HFFc6 (cell line): ENCODE measurements around the gene HS3ST1. TPM values are rescaled to one million over a fixed set of nuclear protein-coding genes. Genes with fewer than 3 reads are reported as not detected.

Source experiments
- DNase-seq: peaks from one replicate; pipeline ENCODE4 v3.0.0-alpha.2; 2018
- H3K27ac Mint-ChIP-seq: 2 replicates; pipeline ENCODE4 v1.8.0; 2020; ENCODE audit warnings: mild to moderate bottlenecking, mixed read lengths
- H3K27me3 Mint-ChIP-seq: 2 replicates; pipeline ENCODE4 v1.8.0; 2021; ENCODE audit warnings: mild to moderate bottlenecking, moderate library complexity, mixed read lengths; ENCODE audit not compliant: insufficient read depth
- H3K36me3 Mint-ChIP-seq: 2 replicates; pipeline ENCODE4 v1.8.0; 2021; ENCODE audit warnings: low read depth, mixed read lengths
- H3K4me1 Mint-ChIP-seq: 2 replicates; pipeline ENCODE4 v1.8.0; 2020; ENCODE audit warnings: low read depth, mixed read lengths
- H3K4me3 Mint-ChIP-seq: 2 replicates; pipeline ENCODE4 v1.8.0; 2020; ENCODE audit warnings: mild to moderate bottlenecking, moderate library complexity, mixed read lengths
- H3K9me3 Mint-ChIP-seq: 2 replicates; pipeline ENCODE4 v1.8.0; 2020; ENCODE audit warnings: mild to moderate bottlenecking, mixed read lengths
- CTCF ChIP-seq: fragments of 200-600 bp; sonication (generic); IDR thresholded peaks from 2 replicates; pipeline ENCODE4 v1.5.0; 2021; ENCODE audit warnings: antibody characterized with exemption, mild to moderate bottlenecking
- total RNA-seq, 6 experiments: library from RNA; stranded (reverse); fragmentation: NEBNext Ultra II Directional; extraction: Animal tissue kit (Norgen Biotek cat#: 25700); gene quantifications; 2 replicates in 1 of 6; 3 replicates in 5 of 6; pipeline ENCODE4 v1.2.3, GENCODE V29; 2021

HS3ST1 gene
- total RNA-seq, 6 experiments from 2014 or later = not detected

GRCh38 chr4:11367371-11367770 lies 61.3 kb downstream of the HS3ST1 start:
- Mint-ChIP-seq H3K27me3 (no peaks in the 10 kb centered on the region; the same call in 1 of the 2 replicates), H3K9me3 (peaks cover 36% of the 10 kb centered on the region), H3K4me3 (no peak overlapping the region), H3K4me1 (no peaks in the 10 kb centered on the region), H3K27ac (no peak overlapping the region), H3K36me3 (no peaks in the 10 kb centered on the region)
- no peak for DNase-seq
- no peak for TF ChIP-seq CTCF

- H3K4me3 Mint-ChIP-seq = no peak overlapping the region
- no peaks in the 10 kb centered on the region for H3K4me1 Mint-ChIP-seq
- TF ChIP-seq CTCF = no peak
- H3K36me3 Mint-ChIP-seq = no peaks in the 10 kb centered on the region
- H3K27ac Mint-ChIP-seq = no peak overlapping the region
- no peaks in the 10 kb centered on the region; the same call in 1 of the 2 replicates for H3K27me3 Mint-ChIP-seq
- DNase-seq = no peak
- peaks cover 36% of the 10 kb centered on the region for H3K9me3 Mint-ChIP-seq
Observed at GRCh38 chr4:11366859-11367258, 61.8 kb downstream of the HS3ST1 start.

- H3K36me3 Mint-ChIP-seq = no peaks in the 10 kb centered on the region
- H3K4me3 Mint-ChIP-seq = no peak overlapping the region
- no peak overlapping the region for H3K27ac Mint-ChIP-seq
- H3K4me1 Mint-ChIP-seq = no peaks in the 10 kb centered on the region
- no peak for TF ChIP-seq CTCF
- DNase-seq = no peak
- no peaks in the 10 kb centered on the region; the same call in 1 of the 2 replicates for H3K27me3 Mint-ChIP-seq
- H3K9me3 Mint-ChIP-seq = peaks cover 33% of the 10 kb centered on the region
Observed at GRCh38 chr4:11365039-11365438, 63.7 kb downstream of the HS3ST1 start.

- Mint-ChIP-seq H3K4me3 (no peak overlapping the region), H3K9me3 (peaks cover 42% of the 10 kb centered on the region), H3K27me3 (no peaks in the 10 kb centered on the region; the same call in 1 of the 2 replicates), H3K4me1 (no peaks in the 10 kb centered on the region), H3K27ac (no peak overlapping the region), H3K36me3 (no peaks in the 10 kb centered on the region)
- DNase-seq = no peak
- no peak for TF ChIP-seq CTCF
Observed at GRCh38 chr4:11359591-11359990, 69.1 kb downstream of the HS3ST1 start.

- H3K4me3 Mint-ChIP-seq = no peak overlapping the region
- TF ChIP-seq CTCF = no peak
- peaks cover 50% of the 10 kb centered on the region for H3K9me3 Mint-ChIP-seq
- no peaks in the 10 kb centered on the region for H3K36me3 Mint-ChIP-seq
- H3K27ac Mint-ChIP-seq = no peak overlapping the region
- DNase-seq = no peak
- no peaks in the 10 kb centered on the region for H3K27me3 Mint-ChIP-seq
- no peaks in the 10 kb centered on the region for H3K4me1 Mint-ChIP-seq
Observed at GRCh38 chr4:11355226-11355625, 73.5 kb downstream of the HS3ST1 start.

- peaks cover 50% of the 10 kb centered on the region for H3K9me3 Mint-ChIP-seq
- no peak overlapping the region for H3K27ac Mint-ChIP-seq
- H3K36me3 Mint-ChIP-seq = no peaks in the 10 kb centered on the region
- no peaks in the 10 kb centered on the region for H3K4me1 Mint-ChIP-seq
- TF ChIP-seq CTCF = no peak
- no peak for DNase-seq
- H3K27me3 Mint-ChIP-seq = no peaks in the 10 kb centered on the region
- no peak overlapping the region for H3K4me3 Mint-ChIP-seq
Observed at GRCh38 chr4:11354531-11354930, 74.2 kb downstream of the HS3ST1 start.
